ENCODE measurements around the gene WDHD1.

DNA sequence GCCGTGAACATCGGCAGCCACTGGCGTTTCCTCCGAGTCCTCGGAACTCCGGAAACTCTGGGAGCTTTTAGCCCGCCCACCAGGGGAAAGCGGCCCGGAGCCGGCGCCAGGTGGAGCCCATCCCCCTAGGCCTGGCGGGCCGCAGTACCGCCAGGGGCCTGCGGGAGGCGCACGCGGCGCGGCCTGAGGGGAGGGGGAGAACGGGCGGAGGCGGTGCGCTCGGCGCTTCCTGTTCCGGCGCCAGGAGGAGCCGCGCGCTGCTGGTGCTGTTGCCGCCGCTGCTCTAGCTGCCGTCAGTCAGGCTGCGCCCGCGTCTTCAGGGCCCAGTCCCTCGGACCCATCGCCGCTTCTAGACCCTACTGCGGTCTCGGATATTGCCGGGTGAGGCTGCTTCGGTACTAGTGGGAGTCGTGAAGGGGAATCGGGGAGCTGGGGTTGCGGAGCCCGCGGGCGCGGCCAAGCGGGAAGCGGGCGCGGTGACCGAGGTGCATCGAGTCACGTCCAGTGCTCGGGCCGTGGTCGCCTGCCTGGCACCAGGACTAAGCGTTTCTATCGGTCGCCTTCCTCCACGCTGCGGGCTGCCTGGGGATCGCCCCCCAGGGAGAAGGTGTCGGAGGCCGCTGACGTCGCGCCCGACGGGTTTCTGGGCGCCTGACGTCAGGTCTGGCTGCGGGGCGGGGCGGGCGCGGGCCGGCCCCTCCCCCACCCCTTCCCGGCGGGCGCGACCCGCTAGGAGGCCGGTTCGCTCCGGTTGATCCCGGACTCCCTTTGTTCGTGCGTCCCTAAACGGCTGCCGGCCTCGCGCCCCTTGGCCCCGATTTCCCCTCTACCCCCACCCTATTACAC lies 24.7 kb upstream of the WDHD1 start, which contains the start of gene MAPK1IP1L:
- TF ChIP-seq CTCF (IDR thresholded peaks at IDR 0.05; ENCODE audit: low read length) (peak; percentile 74), EZH2 (optimal IDR thresholded peaks at IDR 0.05; ENCODE audit: low read depth, low read length) (no peak), EZH2phosphoT487 (IDR thresholded peaks at IDR 0.05; ENCODE audit: low read length) (no peak)
